22Rv1 (cell line): ENCODE measurements around the gene C6orf15.

Experiments
- H3K27ac ChIP-seq: fragments of 450-650 bp; 2 replicates; pipeline ENCODE4 v1.5.1; 2017
- ZFX ChIP-seq: fragments of 450-650 bp; IDR thresholded peaks from 2 replicates; pipeline ENCODE4 v1.6.1; 2017; ENCODE audit warnings: antibody characterized with exemption, borderline replicate concordance
- TF ChIP-seq, protein P1 (sequence below): fragments of 450-650 bp; IDR thresholded peaks from 2 replicates; pipeline ENCODE4 v1.5.1; 2017; ENCODE audit warnings: mild to moderate bottlenecking

Gene C6orf15

DNA sequence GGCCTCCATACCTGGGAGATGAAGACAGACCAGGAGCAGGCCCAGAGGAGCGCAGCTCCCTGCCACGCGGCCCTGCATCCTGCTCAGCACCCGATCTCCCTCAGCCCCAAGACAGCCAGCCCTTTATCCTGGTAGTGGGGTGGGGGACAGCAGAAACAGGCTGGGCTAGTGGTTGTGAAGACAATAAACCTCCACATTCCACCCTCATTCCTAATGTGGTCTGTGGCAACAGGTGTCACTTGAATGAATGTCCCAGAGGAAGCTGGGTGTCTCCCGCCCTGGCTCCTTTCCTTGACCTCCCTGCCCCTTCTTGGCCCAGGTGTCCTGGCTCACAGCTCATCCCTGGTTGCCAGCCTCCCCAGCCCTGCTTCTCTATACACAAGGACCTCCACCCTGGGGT is at the start of gene C6orf15:
TSS of gene C6orf15 (minus strand) at position 98 of the 400 bp plus-strand sequence. CDS start at position 78, 20 bp downstream.
- no peak within 1 kb of the TSS for H3K27ac ChIP-seq
- TF ChIP-seq ZFX = no peak
- TF ChIP-seq, protein P1, sequence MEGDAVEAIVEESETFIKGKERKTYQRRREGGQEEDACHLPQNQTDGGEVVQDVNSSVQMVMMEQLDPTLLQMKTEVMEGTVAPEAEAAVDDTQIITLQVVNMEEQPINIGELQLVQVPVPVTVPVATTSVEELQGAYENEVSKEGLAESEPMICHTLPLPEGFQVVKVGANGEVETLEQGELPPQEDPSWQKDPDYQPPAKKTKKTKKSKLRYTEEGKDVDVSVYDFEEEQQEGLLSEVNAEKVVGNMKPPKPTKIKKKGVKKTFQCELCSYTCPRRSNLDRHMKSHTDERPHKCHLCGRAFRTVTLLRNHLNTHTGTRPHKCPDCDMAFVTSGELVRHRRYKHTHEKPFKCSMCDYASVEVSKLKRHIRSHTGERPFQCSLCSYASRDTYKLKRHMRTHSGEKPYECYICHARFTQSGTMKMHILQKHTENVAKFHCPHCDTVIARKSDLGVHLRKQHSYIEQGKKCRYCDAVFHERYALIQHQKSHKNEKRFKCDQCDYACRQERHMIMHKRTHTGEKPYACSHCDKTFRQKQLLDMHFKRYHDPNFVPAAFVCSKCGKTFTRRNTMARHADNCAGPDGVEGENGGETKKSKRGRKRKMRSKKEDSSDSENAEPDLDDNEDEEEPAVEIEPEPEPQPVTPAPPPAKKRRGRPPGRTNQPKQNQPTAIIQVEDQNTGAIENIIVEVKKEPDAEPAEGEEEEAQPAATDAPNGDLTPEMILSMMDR = no peak

DNA sequence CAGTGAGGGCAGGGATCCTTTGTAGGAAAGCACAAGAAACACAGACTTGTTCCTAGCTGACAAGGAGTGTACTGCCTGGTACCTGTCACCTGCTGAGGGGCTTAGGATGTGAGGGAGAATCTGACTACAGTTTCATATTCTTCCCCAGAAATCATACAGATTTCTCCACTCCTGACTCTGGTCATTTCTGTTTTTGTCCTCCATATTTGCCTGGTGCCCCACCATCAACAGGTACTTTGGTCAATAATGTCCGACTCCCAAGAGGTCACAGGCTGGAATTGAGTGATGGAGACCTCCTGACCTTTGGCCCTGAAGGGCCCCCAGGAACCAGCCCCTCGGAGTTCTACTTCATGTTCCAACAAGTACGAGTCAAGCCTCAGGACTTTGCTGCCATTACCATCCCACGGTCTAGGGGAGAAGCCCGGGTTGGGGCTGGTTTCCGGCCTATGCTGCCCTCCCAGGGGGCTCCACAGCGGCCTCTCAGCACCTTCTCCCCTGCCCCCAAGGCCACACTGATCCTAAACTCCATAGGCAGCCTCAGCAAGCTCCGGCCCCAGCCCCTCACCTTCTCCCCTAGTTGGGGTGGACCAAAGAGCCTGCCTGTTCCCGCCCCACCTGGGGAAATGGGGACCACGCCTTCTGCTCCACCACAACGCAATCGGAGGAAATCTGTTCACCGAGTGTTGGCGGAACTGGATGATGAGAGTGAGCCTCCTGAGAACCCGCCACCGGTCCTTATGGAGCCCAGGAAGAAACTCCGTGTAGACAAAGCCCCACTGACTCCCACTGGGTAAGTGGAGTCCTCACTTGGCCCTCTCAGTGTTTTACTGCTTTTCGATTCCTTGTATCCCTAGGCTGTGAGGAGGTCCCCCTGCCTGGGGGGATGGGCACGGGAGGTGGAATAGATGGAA is 49.1 kb upstream of the C6orf15 start:
- TF ChIP-seq, protein P1 = no peak
- no peak for TF ChIP-seq ZFX
- H3K27ac ChIP-seq = no peak overlapping the region

DNA sequence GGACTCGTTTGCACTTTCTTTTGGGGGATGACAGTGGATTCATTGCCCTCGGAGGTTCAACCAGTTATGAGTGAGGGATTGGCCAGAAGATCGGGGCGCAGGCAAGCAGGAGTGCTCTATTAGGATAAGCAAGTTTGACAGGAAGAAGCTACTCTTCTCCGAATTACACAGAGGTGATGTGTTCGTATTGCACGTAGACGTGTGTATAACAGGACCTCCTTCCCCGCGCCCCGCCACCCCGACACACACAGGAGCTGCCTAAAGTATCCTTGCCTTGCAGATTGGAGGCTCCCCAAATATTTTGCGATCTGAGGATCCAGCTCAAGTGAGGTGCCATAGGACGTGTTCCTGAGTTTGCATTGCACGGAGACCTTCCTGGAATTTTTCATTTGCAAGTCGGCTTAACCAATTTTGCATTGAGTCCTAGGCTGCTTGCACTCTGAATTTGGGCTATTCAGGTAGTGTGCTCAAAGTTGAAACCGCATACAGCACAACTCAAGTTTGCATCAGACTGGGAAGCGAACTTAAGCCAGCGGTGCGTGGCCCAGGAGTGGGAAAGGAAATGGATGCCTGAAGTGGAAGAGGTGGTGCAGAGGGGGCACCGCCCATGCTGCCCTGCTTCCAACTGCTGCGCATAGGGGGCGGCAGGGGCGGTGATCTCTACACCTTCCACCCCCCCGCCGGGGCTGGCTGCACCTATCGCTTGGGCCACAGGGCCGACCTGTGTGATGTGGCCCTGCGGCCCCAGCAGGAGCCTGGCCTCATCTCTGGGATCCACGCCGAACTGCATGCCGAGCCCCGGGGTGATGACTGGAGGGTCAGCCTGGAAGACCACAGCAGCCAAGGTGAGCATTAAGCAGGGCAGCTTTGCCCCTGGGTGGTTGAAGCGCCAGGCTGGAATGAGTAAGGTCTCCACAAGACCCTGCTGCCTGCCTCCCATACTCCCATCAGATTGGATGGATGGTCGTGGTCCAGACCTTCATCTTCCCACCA is 46.8 kb upstream of the C6orf15 start:
- H3K27ac ChIP-seq = peak overlapping the region; percentile 74
- TF ChIP-seq ZFX = no peak

DNA sequence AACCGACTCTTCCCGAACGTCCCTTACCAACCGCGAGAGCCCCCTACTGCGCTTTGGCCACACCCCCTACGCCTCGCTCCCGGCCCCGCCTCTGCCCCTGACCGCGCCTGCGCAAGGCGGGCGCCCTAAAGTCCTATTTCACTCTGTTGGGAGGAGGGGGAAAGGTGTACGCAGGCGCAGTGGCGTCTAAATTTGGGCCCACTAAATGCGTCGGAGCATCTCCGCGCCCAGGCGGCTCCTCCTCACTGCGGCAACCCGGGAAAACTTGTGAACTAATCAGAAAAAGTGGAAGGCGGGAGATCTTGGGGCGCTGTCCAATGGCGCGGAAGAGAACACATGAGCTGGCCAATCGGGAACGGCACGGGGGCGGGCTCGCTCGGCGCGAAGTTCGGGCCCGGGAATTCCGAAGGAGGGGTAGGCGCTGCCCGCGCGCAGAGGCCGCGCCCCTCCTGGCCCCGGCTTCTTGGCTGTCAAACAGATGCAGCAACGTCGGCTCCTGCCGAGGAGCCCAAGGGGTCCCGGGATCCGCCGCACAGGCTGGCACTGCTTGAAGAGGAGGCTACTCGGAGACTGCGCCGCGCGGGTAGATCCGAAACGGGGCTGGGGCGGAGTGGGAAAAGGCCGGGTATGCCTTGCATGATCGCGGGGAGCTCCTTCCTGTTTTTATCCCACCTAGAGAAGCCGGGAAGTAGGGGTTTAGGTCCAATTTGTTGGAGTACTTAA is 45.9 kb upstream of the C6orf15 start, which contains the start of gene TCF19:
TSS of gene TCF19 (plus strand) at position 450 of the 723 bp plus-strand sequence. CDS start 881 bp downstream, outside the sequence.
- peak within 1 kb of the TSS; percentile 74 for H3K27ac ChIP-seq
- TF ChIP-seq ZFX = no peak
- TF ChIP-seq, protein P1 = no peak

DNA sequence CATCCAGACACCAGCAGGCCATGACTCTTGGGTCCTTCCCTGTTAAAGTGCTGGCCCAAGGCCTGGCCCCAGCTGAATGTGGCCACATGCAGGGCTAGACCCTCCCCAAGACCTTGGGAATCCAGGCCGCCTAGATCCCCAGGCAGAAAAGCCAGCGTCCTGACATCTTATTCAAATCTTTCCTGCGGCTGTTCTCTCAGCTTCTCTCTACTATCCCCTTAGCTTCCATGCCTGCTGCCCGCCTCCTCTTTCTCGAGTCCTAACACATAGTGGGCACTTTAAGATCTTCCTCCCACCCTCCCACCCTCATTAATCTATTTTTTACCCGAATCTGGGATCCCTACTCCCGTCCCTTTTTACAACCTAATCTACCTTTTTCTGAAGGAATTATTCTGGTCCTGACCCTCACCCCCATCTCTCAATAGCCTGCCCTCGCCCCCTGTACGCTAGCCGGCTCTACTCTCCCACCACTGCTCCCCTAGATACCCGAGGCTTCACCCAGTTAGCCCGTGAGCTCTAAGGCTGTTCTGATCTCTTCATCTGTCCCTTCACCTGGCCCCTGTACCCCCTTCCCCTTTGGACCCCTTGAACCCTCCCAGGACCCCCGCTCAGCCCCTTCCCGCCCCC is 45.3 kb upstream of the C6orf15 start, which contains the start of gene CCHCR1:
TSS of gene CCHCR1 (minus strand) at position 290 of the 627 bp plus-strand sequence. CDS start at position 88, 202 bp downstream.
- H3K27ac ChIP-seq = peak within 1 kb of the TSS; percentile 74
- TF ChIP-seq, protein P1 = no peak
- TF ChIP-seq ZFX = no peak

DNA sequence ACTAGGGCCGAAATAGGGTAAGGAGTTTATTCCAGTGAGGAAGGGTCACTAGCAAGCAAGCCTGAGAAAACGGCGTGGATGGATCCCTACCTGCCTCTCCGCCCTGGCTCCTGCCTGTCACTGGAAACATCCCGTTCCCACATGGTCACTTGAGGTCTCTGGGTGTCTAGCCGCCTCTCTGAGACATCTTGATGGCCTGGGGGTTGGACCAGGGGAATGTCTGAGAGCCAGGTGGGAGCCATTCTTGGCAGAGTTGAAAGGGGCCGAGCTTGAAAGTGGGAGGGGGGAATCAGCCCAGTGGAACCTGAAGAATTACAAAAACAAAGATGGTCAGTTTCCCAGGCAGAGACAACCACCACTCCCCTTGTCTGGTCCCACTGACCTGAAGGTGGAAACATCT is 44.3 kb upstream of the C6orf15 start:
- peak overlapping the region; percentile 74; the same call in 1 of the 2 replicates for H3K27ac ChIP-seq
- TF ChIP-seq, protein P1 = no peak
- no peak for TF ChIP-seq ZFX

DNA sequence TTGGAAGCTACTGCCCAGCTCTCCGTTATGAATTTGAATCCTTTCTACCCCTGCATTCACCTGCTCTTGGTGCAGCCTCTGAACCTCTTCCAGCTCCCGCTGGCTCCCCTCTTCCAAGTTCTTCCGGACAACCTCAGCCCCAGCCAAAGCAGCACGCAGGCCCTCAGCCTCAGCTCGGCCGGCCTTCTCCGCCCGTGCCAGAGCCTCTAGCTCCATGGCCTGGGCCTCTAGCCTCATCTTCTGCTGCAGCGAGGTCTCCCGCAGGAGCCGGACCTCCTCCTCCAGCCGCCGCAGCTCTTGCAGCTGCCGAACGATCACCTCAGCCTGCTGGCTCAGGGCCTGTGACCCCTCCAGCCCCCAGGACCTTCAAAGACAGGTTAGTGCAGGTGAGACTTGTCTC is 42.1 kb upstream of the C6orf15 start:
- TF ChIP-seq, protein P1 = no peak
- TF ChIP-seq ZFX = no peak
- H3K27ac ChIP-seq = no peak overlapping the region
